Caco-2 (cell line): ENCODE results near the gene CPT1B. TPM values are rescaled to one million over a fixed set of nuclear protein-coding genes. Genes with fewer than 3 reads are reported as not detected.
A peak's percentile ranks its signal among the peaks of the same experiment; 100 is the strongest.

Experiments
- BruUV-seq: library from RNA; stranded (reverse); fragments of 400-500 nt; replicated peaks from 2 replicates; lab custom pipeline; 2021; lab: Mats Ljungman, UMichigan
- CTCF ChIA-PET: fragments of 300-600 bp; sonication (Branson Sonifier 250); formaldehyde crosslinking; loops from one replicate; lab custom pipeline; 2022; ENCODE audit warnings: antibody characterized with exemption; lab: Charles Lee
- POLR2A ChIA-PET: fragments of 300-600 bp; sonication (Branson Sonifier 250); formaldehyde crosslinking; loops from one replicate; lab custom pipeline; 2022; ENCODE audit warnings: antibody characterized with exemption; lab: Charles Lee
- DNase-seq, 2 experiments: peaks; one replicate each; pipeline versions ENCODE4 v3.0.0 to v3.0.0-alpha.2; 2020 to 2022
- H3K27me3 ChIP-seq: replicated peaks from 2 replicates; pipeline ENCODE4 v1.6.0; 2011; ENCODE audit warnings: low read length; ENCODE audit not compliant: control insufficient read depth, insufficient read depth
- H3K36me3 ChIP-seq: 2 replicates; pipeline ENCODE4 v1.5.1; 2011; ENCODE audit warnings: low read length; ENCODE audit not compliant: control insufficient read depth, insufficient read depth
- H3K4me1 ChIP-seq: fragments of 250-450 bp; sonication (Bioruptor Pico); 2 replicates; pipeline ENCODE4 v1.5.1; 2020; ENCODE audit warnings: mild to moderate bottlenecking
- H3K4me3 ChIP-seq: 2 replicates; pipeline ENCODE4 v1.5.1; 2011; ENCODE audit warnings: low read depth, mild to moderate bottlenecking, control low read depth, low read length
- H3K9me3 ChIP-seq: fragments of 250-450 bp; sonication (Bioruptor Pico); 2 replicates; pipeline ENCODE4 v1.5.1; 2020; ENCODE audit warnings: mild to moderate bottlenecking, moderate library complexity
- H3K27ac Mint-ChIP-seq: one replicate; pipeline ENCODE4 v1.8.0; 2022; ENCODE audit warnings: mixed read lengths; ENCODE audit not compliant: unreplicated experiment
- H3K27me3 Mint-ChIP-seq: one replicate; pipeline ENCODE4 v1.8.0; 2022; ENCODE audit warnings: mixed read lengths; ENCODE audit not compliant: insufficient read depth, unreplicated experiment
- H3K36me3 Mint-ChIP-seq: one replicate; pipeline ENCODE4 v1.8.0; 2022; ENCODE audit warnings: mild to moderate bottlenecking, mixed read lengths; ENCODE audit not compliant: insufficient read depth, unreplicated experiment
- H3K4me1 Mint-ChIP-seq: one replicate; pipeline ENCODE4 v1.8.0; 2022; ENCODE audit warnings: low read depth, mixed read lengths; ENCODE audit not compliant: unreplicated experiment
- H3K4me3 Mint-ChIP-seq: one replicate; pipeline ENCODE4 v1.8.0; 2022; ENCODE audit warnings: mild to moderate bottlenecking, moderate library complexity, mixed read lengths; ENCODE audit not compliant: unreplicated experiment
- H3K9me3 Mint-ChIP-seq: one replicate; pipeline ENCODE4 v1.8.0; 2022; ENCODE audit warnings: mixed read lengths; ENCODE audit not compliant: unreplicated experiment
- CTCF ChIP-seq, 2 experiments: fragments of 200-600 bp in 1 of 2; IDR thresholded peaks; 1 replicate in 1 of 2; 2 replicates in 1 of 2; pipeline versions ENCODE4 v1.5.1 to v1.8.0; 2011 to 2022; ENCODE audit warnings: antibody characterized with exemption in 1 of 2, control low read depth in 1 of 2, inconsistent platforms in 1 of 2, low read depth in 1 of 2, low read length in 1 of 2, mild to moderate bottlenecking in 1 of 2, moderate library complexity in 1 of 2; ENCODE audit not compliant: insufficient read depth in 1 of 2, severe bottlenecking in 1 of 2, unreplicated experiment in 1 of 2
- intact Hi-C: fragments of 100-400 bp; cut with micrococcal nuclease; formaldehyde crosslinking; loops from one replicate; pipeline ENCODE4 v1.10.0; 2022; ENCODE audit not compliant: unreplicated experiment
- total RNA-seq: library from RNA; stranded (reverse); gene quantifications from 2 replicates; pipeline ENCODE4 v1.2.3, GENCODE V29; 2022

Gene CPT1B
- total RNA-seq, 1 experiment from 2014 or later, result 19.8 TPM

DNA sequence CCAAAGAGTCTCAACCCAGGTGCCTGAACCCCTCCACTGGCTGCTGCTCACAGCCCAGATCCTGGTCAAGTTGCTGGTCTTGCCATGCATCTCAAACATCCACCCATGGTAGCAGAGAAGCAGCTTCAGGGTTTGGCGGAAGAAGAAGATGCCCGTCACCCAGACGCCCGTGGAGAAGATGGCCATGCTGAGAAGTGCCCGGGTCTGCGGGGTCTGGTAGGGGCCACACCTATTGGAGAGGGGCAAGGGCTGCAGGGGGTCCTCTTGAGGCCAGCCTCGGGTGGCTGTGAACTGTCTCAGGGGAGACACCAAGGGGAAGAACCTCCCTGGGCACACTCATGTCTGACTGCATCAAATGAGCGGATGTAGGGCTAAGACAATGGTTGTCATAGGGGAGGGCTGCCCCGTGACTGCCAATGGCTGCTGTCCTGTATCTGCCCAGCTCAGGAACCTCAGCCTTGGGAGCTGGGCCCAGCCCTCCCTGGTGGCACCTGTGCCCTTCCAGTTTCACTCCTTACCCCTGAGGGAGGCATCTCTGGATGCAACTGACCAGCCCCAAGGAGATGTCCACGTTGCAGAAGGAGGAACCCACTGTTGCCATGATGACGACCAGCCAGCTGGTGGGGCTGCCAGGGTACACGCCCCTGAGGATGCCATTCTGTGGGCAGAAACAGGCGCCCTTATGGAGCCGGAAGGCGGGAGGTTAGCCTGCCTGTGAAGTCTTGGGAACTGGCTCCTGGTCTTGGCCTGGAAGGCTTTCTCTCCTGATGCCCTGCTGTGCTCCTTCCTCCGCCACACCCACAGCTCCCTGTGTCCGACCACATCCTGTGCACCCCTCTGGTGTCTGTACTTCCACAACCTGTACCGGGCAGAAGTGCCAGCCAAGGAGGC, 1.2 kb downstream of the CPT1B start:
- POLR2A ChIA-PET, result no interaction called here
- H3K4me3 Mint-ChIP-seq, result no peak overlapping the region

GRCh38 chr22:50576070-50576469, 2.2 kb downstream of the CPT1B start:
- no peaks in the 10 kb centered on the region for H3K27me3 Mint-ChIP-seq
- no peaks in the 10 kb centered on the region for H3K9me3 ChIP-seq
- H3K36me3 Mint-ChIP-seq, result no peaks in the 10 kb centered on the region
- H3K27me3 ChIP-seq, result no peaks in the 10 kb centered on the region
- no peaks in the 10 kb centered on the region for H3K9me3 Mint-ChIP-seq
- BruUV-seq, result no TSS peak
- intact Hi-C loops, result loop anchor here (1.0 kb wide), 2 partner anchors 44 to 115 kb away; no protein-coding TSS in a partner anchor
- ChIA-PET POLR2A (no interaction called here), CTCF (interaction anchor here (2.5 kb wide), 1 partner anchor 45 kb away, joined by 14 read pairs; no protein-coding TSS in a partner anchor)
- TF ChIP-seq CTCF (IDR thresholded peaks at IDR 0.05; ENCODE audit: insufficient read depth in 1 of 2, low read depth in 1 of 2, low read length in 1 of 2, severe bottlenecking in 1 of 2, unreplicated experiment in 1 of 2), result peak; percentile 41 to 59
- H3K4me1 Mint-ChIP-seq, result no peaks in the 10 kb centered on the region
- H3K4me3 ChIP-seq, result no peak overlapping the region
- H3K27ac Mint-ChIP-seq, result no peak overlapping the region
- peaks cover 1% of the 10 kb centered on the region; the same call in 1 of the 2 replicates for H3K36me3 ChIP-seq
- H3K4me1 ChIP-seq, result no peaks in the 10 kb centered on the region
- no peak overlapping the region for H3K4me3 Mint-ChIP-seq
- peak; percentile 67 to 73 for DNase-seq

More for the DNA sequence above, 1.2 kb downstream of the CPT1B start:
- no peaks in the 10 kb centered on the region for H3K9me3 Mint-ChIP-seq
- no peaks in the 10 kb centered on the region for H3K27me3 ChIP-seq
- no peak overlapping the region for H3K27ac Mint-ChIP-seq
- H3K27me3 Mint-ChIP-seq, result no peaks in the 10 kb centered on the region
- no peak for DNase-seq
- intact Hi-C loops, result loop anchor here (1.0 kb wide), 2 partner anchors 43 to 114 kb away; no protein-coding TSS in a partner anchor
- no peak overlapping the region for H3K4me3 ChIP-seq
- H3K36me3 Mint-ChIP-seq, result no peaks in the 10 kb centered on the region
- BruUV-seq, result no TSS peak
- no peaks in the 10 kb centered on the region for H3K4me1 Mint-ChIP-seq
- H3K36me3 ChIP-seq, result peaks cover 1% of the 10 kb centered on the region; the same call in 1 of the 2 replicates
- no peak for TF ChIP-seq CTCF (IDR thresholded peaks at IDR 0.05; ENCODE audit: insufficient read depth in 1 of 2, low read depth in 1 of 2, low read length in 1 of 2, severe bottlenecking in 1 of 2, unreplicated experiment in 1 of 2)
- H3K4me1 ChIP-seq, result peaks cover 6% of the 10 kb centered on the region; the same call in 1 of the 2 replicates
- CTCF ChIA-PET, result interaction anchor here (2.5 kb wide), 1 partner anchor 44 kb away, joined by 14 read pairs; no protein-coding TSS in a partner anchor
- no peaks in the 10 kb centered on the region for H3K9me3 ChIP-seq

DNA sequence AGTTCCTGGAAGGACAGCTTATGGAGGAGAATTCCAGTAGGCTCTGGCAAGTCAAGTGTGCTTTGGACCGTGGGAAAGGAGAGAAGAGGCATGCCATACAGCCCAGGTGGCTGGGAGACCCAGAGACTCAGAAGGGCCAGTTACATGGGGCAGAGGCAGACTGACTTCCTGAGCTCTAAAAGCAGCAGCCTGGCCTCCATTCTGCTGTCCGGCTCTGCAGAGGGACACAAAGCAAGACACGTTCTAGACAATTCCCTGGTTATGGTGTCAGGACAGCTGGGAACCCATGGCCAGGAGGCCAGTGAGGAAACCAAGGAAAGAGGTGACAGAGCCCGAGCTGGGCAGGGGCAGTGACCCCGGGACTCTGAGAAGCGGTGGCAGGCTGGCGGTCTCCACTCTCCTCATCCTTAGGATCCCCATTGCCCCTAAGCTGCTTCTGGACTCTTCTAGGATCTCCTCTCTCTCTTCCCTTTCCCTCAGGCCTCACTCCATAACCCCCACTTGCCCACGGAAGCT, 2.7 kb downstream of the CPT1B start:
- intact Hi-C loops, result no loop called here
- Histone ChIP-seq H3K4me1 (no peaks in the 10 kb centered on the region), H3K9me3 (no peaks in the 10 kb centered on the region), H3K4me3 (no peak overlapping the region), H3K36me3 (peaks cover 1% of the 10 kb centered on the region; the same call in 1 of the 2 replicates), H3K27me3 (no peaks in the 10 kb centered on the region)
- ChIA-PET CTCF (interaction anchor here (0.9 to 2.5 kb wide), 2 partner anchors 45 to 53 kb away, joined by 4 to 14 read pairs; partner anchors contain the start of gene ARSA), POLR2A (interaction anchor here (0.6 kb wide), 1 partner anchor 68 kb away, joined by 3 read pairs; the partner anchor contains the start of gene LMF2)
- Mint-ChIP-seq H3K36me3 (no peaks in the 10 kb centered on the region), H3K4me3 (no peak overlapping the region), H3K27ac (no peak overlapping the region), H3K9me3 (no peaks in the 10 kb centered on the region), H3K27me3 (no peaks in the 10 kb centered on the region), H3K4me1 (no peaks in the 10 kb centered on the region)
- TF ChIP-seq CTCF (IDR thresholded peaks at IDR 0.05; ENCODE audit: insufficient read depth in 1 of 2, low read depth in 1 of 2, low read length in 1 of 2, severe bottlenecking in 1 of 2, unreplicated experiment in 1 of 2), result no peak
- DNase-seq, result no peak
- no TSS peak for BruUV-seq
